D721Med (cell line): ENCODE results near the gene YWHAB.
"Not testable (repeated sequence)": the region's sequence is repeated elsewhere in the genome, so short reads cannot be mapped to it uniquely, and the experiment has no call there.

ENCODE experiments used
- DNase-seq: peaks from one replicate; pipeline ENCODE4 v3.0.0; 2011; ENCODE audit warnings: low spot score; ENCODE audit not compliant: insufficient read length
- FAIRE-seq: peaks from 2 replicates; lab custom pipeline; 2011; peaks lifted over from hg19 to GRCh38; lab: Jason Lieb, UNC
- CTCF ChIP-seq: IDR thresholded peaks from 2 replicates; pipeline ENCODE4 v1.5.1; 2012; ENCODE audit warnings: mild to moderate bottlenecking, control low read depth; ENCODE audit not compliant: insufficient read depth; ENCODE audit errors: missing control alignments

The YWHAB gene

GRCh38 chr20:44869471-44869870 is 16.0 kb upstream of the YWHAB start:
- DNase-seq (no peak), FAIRE-seq (no peak)
- no peak for TF ChIP-seq CTCF

- not testable (repeated sequence) for FAIRE-seq, DNase-seq
Observed at GRCh38 chr20:44882360-44882759, 3.1 kb upstream of the YWHAB start.

- no peak for DNase-seq
- TF ChIP-seq CTCF = no peak
- no peak for FAIRE-seq
Observed at GRCh38 chr20:44883214-44883902, 2.1 kb upstream of the YWHAB start.

GRCh38 chr20:44884907-44885391 is 556 bp upstream of the YWHAB start:
- FAIRE-seq = no peak
- DNase-seq = no peak
- no peak for TF ChIP-seq CTCF

- FAIRE-seq = no peak
Observed at GRCh38 chr20:44886266-44886651, 754 bp downstream of the YWHAB start.

GRCh38 chr20:44886828-44887227 is 1.3 kb downstream of the YWHAB start:
- no peak for TF ChIP-seq CTCF
- DNase-seq (no peak), FAIRE-seq (no peak)

More at GRCh38 chr20:44886266-44886651, 754 bp downstream of the YWHAB start:
- TF ChIP-seq CTCF = no peak
- DNase-seq = no peak

GRCh38 chr20:44887466-44887865 is 2.0 kb downstream of the YWHAB start:
- no peak for FAIRE-seq
- no peak for TF ChIP-seq CTCF
- DNase-seq = no peak
